Limb (tissue), 2 donors: ENCODE data around the gene LCN12.

Experiments
- DNase-seq, 2 donors: peaks; one replicate each; pipeline ENCODE4 v3.0.0-alpha.2; 2016; ENCODE audit errors: extremely low spot score in 2 of 2

Gene LCN12

GRCh38 chr9:136951541-136952320 is at the start of gene LCN12:
Gene LCN12, plus strand, starts transcription at chr9:136952273. Its CDS starts 55 bp downstream, at chr9:136952328.
- no peak for DNase-seq

DNA sequence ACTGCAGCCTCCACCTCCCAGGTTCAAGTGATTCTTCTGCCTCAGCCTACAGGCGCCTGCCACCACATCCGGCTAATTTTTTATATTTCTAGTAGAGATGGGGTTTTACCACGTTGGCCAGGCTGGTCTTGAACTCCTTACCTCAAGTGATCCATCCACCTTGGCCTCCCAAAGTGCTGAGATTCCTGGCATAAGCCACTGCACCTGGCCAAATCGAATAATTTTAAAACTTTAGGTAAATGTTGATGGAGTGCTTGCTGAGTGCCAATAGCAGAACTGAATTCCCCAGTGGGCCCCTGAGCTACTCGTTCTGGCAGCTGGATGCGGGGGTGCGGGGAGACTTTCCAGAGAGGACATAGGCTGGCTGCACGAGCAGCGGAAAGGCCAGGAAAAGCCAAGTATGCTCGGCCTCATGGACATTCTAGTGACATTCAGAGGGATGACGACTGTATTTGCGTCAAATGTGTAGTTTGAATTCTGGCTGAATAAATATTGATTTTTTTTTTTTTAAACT is 49.0 kb upstream of the LCN12 start:
- no peak for DNase-seq

- DNase-seq = no peak
Observed at GRCh38 chr9:136906266-136906665, 45.8 kb upstream of the LCN12 start.

DNA sequence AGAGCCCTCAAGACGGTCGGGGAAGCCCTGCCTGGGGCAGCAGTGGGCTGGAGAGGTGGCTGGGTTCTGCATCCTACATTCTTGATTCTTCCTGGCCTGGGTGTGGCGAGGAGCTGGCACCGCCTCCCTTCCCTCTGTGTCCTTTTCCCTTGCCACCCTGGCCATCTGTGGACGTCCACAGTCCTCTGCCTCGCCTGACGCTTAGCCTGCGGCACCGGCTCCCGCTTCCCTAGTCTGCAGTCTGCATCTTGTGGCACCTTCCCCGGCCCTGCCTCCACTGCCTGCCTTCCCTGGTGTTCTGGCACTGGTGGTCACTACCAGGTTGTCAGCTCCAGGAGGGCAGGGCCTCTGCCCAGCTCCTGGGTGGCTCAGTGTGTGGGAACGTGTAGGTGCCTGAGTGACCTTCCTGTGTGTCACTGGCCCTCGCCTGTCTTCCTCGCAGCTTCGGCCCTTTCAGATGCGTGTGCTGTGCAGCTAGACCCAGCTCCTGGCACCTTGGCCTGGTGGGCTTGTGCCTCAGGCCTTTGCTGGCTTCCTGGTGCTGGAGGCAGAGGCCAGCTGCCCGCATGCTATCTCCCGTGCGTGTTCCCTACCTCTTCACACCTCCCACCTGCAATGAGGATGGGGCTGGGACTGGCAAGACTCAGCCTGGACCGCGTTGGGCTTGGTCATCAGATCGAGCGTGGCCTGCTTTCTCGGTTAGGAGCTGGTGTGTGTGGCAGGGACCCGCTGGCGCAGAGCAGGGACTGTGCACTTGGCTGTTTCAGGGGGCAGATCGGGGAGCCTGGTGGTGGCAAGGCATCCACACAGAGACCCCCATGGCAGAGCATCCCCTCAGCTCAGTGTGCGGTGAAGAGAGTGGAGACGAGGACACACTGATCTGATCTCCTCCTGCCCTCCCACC is 44.8 kb upstream of the LCN12 start:
- no peak for DNase-seq

GRCh38 chr9:136910197-136910900 is 41.7 kb upstream of the LCN12 start:
- DNase-seq = no peak

GRCh38 chr9:136910901-136911245 is 41.2 kb upstream of the LCN12 start:
- no peak for DNase-seq

- no peak for DNase-seq
Observed at GRCh38 chr9:136913701-136914438, 38.2 kb upstream of the LCN12 start.

GRCh38 chr9:136915632-136916329 is 36.3 kb upstream of the LCN12 start:
- no peak for DNase-seq

DNA sequence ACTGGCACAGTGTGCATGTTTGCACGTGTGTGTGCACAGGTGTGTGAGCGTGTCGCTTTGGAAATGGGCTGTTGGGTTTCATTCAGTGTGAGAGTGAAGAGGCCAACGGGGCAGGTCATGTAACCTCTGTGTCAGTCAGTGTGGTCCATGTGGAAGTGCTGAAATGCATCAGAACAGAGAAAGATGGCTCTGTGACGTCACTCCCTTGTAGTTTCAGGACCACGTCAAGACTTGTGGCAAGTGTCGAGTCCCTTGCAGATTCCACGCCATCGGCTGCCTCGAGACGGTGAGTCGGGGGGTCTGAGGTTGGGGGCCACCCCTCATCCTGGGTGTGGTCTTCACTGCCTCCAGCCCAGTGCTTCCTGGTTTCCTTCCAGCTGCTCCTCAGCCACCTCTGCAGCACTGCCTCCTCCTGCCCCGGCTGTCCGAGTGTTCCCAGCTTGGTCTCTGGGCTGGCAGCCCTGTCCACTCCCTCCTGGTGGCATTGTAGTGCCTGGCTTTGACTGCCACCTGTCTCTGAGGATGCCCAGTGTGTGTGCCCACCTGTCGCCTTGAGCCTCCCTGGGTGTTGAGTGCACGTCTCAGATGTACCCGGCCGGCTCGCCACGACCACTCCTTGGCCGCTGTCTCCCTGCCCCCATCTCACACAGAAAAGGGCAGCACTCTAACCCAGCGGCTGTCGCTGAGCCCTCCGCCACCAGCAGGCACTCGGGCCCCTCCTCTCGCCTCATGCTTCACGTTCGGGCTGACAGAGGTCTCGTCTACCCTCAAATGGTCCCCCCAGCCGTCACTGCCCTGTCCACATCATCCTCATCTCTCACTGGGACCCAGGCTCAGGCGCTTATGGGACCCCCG is 35.5 kb upstream of the LCN12 start:
- no peak for DNase-seq

DNA sequence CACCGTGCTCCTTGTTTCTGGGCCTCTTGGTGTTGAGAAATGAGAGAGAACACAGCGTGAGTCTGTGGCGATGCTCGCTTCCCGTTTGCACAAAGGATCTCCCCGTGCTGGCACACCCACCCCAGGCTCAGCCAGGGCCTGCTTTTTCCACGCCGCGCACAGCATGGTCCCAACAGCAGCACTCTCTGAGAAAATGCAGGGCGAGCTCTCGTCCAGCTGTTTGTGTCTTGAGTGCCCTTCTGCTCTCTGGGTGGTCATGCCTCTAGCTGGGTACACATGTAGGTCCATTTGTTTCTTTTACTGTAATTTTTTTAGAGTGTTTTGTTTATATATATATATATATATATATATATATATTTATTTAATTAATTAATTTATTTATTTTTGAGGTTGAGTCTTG is 34.2 kb upstream of the LCN12 start:
- DNase-seq = no peak

- DNase-seq = no peak
Observed at GRCh38 chr9:136920069-136920468, 32.0 kb upstream of the LCN12 start.

DNA sequence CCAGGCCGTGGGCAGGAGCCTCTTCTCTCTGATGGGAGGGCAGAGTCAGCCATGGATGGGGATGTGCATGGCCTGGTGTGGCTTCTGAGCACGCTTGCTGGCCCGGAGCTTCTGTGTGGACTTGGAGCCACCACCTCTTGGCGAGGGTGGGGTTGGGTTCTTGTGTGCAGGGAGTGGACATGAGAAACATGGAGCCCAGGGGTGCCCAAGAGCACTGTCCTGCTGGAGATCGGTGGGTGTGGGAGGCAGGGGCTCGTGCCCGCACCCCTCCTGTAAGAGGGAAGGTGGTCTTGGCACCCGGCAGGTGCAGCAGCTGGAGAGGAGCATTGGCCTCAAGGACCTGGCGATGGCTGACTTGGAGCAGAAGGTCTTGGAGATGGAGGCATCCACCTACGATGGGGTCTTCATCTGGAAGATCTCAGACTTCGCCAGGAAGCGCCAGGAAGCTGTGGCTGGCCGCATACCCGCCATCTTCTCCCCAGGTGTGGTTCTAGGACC is 31.3 kb upstream of the LCN12 start:
- DNase-seq = no peak

DNA sequence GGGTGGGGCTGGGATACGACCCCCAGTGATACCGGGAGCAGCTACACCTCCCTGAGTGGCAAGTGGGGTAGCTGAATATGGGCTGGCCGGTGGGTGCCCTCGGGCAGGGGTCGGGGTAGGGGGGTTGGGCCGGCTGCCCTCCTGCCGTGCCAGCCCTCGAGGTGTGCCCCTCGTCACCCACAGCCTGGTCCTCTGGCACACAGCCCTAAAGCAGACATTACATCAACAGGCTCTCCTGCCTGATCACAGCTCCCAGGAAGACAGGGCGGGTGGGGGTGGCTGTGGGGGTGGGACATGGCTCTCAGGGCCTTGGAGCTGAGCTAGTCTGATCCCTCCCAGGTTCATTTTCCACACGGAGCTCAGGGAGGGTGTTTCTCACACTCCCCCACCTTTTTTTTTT is 30.8 kb upstream of the LCN12 start:
- no peak for DNase-seq

DNA sequence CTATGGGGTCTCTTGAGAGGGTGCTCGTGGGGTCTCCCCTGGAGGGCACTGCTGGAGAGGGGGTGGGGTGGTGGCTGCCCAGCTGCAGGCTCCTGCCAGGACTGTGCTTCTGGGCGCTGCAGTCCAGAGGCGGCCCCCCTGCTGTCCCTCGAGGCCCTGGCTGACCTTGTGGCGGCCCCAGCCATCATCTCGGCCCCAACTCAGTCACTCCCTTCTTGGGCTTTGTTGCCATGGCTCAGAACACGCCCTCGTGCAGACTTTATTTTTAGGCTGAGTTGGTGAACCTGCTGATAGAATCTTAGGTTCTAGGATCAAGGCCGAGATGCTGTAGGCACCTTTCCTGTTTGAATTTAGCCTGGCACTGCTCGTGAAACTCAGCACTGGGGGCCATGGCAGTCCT is 30.4 kb upstream of the LCN12 start:
- DNase-seq = no peak

- no peak for DNase-seq
Observed at GRCh38 chr9:136922540-136922939, 29.5 kb upstream of the LCN12 start.

DNA sequence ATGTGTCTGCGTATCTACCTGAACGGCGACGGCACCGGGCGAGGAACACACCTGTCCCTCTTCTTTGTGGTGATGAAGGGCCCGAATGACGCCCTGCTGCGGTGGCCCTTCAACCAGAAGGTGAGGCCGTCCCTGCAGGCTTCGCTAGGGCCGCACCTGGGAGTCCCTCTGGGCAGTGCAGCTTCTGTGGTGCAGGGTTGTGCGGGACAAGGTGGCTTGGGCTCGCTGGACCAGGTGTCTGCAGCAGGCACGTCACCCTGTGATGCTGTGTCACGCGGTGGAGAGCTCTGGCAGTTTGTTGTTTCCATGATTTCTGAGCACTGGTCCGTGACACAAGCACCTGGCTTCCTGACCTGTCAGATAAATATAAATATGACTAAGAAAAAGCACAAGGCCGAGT is 28.2 kb upstream of the LCN12 start:
- DNase-seq = no peak

DNA sequence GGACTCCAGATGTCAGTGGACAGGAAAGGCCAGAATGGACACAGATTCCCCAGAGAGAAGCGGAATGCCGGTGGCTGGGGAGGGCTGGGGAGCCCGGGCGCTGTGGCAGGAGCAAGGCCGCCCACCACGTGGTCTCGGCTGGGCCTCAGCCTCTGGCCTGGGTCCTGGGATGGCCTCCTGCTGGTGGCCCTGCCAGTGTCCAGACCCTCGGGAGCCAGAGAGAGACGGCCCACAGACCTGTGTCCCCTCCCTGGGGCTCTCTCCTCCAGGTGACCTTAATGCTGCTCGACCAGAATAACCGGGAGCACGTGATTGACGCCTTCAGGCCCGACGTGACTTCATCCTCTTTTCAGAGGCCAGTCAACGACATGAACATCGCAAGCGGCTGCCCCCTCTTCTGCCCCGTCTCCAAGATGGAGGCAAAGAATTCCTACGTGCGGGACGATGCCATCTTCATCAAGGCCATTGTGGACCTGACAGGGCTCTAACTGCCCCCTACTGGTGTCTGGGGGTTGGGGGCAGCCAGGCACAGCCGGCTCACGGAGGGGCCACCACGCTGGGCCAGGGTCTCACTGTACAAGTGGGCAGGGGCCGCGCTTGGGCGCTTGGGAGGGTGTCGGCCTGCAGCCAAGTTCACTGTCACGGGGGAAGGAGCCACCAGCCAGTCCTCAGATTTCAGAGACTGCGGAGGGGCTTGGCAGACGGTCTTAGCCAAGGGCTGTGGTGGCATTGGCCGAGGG is 26.5 kb upstream of the LCN12 start:
- no peak for DNase-seq

DNA sequence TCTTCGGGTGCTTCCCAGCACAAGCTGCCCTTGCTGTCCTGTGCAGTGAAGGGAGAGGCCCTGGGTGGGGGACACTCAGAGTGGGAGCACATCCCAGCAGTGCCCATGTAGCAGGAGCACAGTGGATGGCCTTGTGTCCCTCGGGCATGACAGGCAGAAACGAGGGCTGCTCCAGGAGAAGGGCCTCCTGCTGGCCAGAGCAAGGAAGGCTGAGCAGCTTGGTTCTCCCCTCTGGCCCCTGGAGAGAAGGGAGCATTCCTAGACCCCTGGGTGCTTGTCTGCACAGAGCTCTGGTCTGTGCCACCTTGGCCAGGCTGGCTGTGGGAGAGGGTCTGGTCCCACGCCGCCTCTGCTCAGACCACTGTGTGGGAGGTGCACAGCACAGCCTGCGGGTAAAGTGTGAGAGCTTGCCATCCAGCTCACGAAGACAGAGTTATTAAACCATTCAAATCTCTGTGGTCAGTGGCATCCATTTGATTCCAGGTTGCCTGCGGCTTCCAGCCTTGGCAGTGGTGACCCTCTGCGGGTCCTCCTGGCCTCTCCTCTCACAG is 25.8 kb upstream of the LCN12 start:
- no peak for DNase-seq
